Esophagus squamous epithelium (tissue), 5 donors: ENCODE measurements around the gene SLC9A8. TPM values are rescaled to one million over a fixed set of nuclear protein-coding genes. Genes with fewer than 3 reads are reported as not detected.

Experiments
- DNase-seq: peaks from one replicate; lab custom pipeline; 2025; lab: John Stamatoyannopoulos, UW
- H3K27ac ChIP-seq, 4 donors: fragments of 200-600 bp; sonication (generic); one replicate each; pipeline ENCODE4 v1.5.1; 2016 to 2019; ENCODE audit warnings: mild to moderate bottlenecking in 1 of 4
- H3K27me3 ChIP-seq, 4 donors: fragments of 200-600 bp; sonication (generic); 1 replicate in 3 of 4; 2 replicates in 1 of 4; pipeline versions ENCODE4 v1.5.1 to v1.6.0; 2017 to 2021; ENCODE audit warnings: antibody characterized with exemption in 1 of 4
- H3K36me3 ChIP-seq, 3 donors: fragments of 200-600 bp; sonication (generic); one replicate each; pipeline ENCODE4 v1.5.1; 2016 to 2019
- H3K4me1 ChIP-seq, 3 donors: fragments of 200-600 bp; sonication (generic); one replicate each; pipeline ENCODE4 v1.5.1; 2017 to 2019
- H3K4me3 ChIP-seq, 4 donors: fragments of 200-600 bp; sonication (generic); 1 replicate in 3 of 4; 2 replicates in 1 of 4; pipeline ENCODE4 v1.5.1; 2016 to 2019; ENCODE audit warnings: mild to moderate bottlenecking in 2 of 4, moderate library complexity in 1 of 4
- H3K9me3 ChIP-seq, 3 donors: fragments of 200-600 bp; sonication (generic); one replicate each; pipeline ENCODE4 v1.5.1; 2016 to 2019
- CTCF ChIP-seq, 6 experiments: fragments of 450-650 bp in 4 of 6; fragments of 200-600 bp in 2 of 6; sonication (generic) in 2 of 6; IDR thresholded peaks; one replicate each; pipeline ENCODE4 v1.5.1; 2016 to 2019; ENCODE audit warnings: antibody characterized with exemption in 6 of 6, mild to moderate bottlenecking in 4 of 6, moderate library complexity in 4 of 6
- POLR2A ChIP-seq, 4 donors: fragments of 450-650 bp; IDR thresholded peaks; one replicate each; pipeline ENCODE4 v1.6.1; 2017; ENCODE audit warnings: antibody characterized with exemption in 4 of 4, mild to moderate bottlenecking in 4 of 4, moderate library complexity in 3 of 4
- WGBS, 2 donors: methylation state at CpG; one replicate each; pipeline ENCODE4 v1.1.5; 2018; 5-methylcytosine and 5-hydroxymethylcytosine counted together
- intact Hi-C: fragments of 100-400 bp; cut with DNase I; formaldehyde crosslinking; loops from one replicate; pipeline ENCODE4 v1.15.0; 2022
- total RNA-seq, 4 donors: library from RNA; depleted of rRNA; stranded (reverse); fragments of >200 nt; gene quantifications; one replicate each; pipeline ENCODE4 v1.1.0, GENCODE V29; 2016
- donor health status: DM: yes; HTN: yes; CAD: no.

The SLC9A8 gene
- total RNA-seq, 4 donors from 2014 or later: 11.5 to 14.1 (median 11.9) TPM

- Histone ChIP-seq H3K4me1 (peaks cover 16 to 40% (median 18%) of the 10 kb centered on the region in 3 donors), H3K36me3 (peaks cover 4 to 87% (median 13%) of the 10 kb centered on the region in 3 donors), H3K4me3 (no peak overlapping the region), H3K9me3 (no peaks in the 10 kb centered on the region), H3K27ac (no peak overlapping the region), H3K27me3 (no peaks in the 10 kb centered on the region)
- no peak for DNase-seq
- intact Hi-C loops: no loop called here
- no peak for TF ChIP-seq CTCF (IDR thresholded peaks at IDR 0.05)
- 86 to 90% methylated on average over 8 of the region's 8 CpGs for WGBS, 2 donors
These were observed 40.0 kb downstream of the SLC9A8 start for GRCh38 chr20:49852522-49853080.

GRCh38 chr20:49853640-49854039, 41.0 kb downstream of the SLC9A8 start:
- Histone ChIP-seq H3K9me3 (no peaks in the 10 kb centered on the region), H3K27ac (peak overlapping the region in 1 of 4 donors; percentile 18), H3K4me1 (peaks cover 16 to 40% (median 18%) of the 10 kb centered on the region in 3 donors), H3K4me3 (no peak overlapping the region), H3K27me3 (no peaks in the 10 kb centered on the region), H3K36me3 (peaks cover 4 to 87% (median 13%) of the 10 kb centered on the region in 3 donors)
- 64 to 80% methylated on average over 1 to 4 of the region's 5 CpGs for WGBS, 2 donors
- TF ChIP-seq CTCF (IDR thresholded peaks at IDR 0.05): no peak
- intact Hi-C loops: no loop called here
- DNase-seq: no peak

GRCh38 chr20:49854190-49854875, 41.7 kb downstream of the SLC9A8 start:
- H3K9me3 ChIP-seq: no peaks in the 10 kb centered on the region
- no peak overlapping the region for H3K4me3 ChIP-seq
- no peak for DNase-seq
- intact Hi-C loops: no loop called here
- TF ChIP-seq CTCF (IDR thresholded peaks at IDR 0.05) (no peak), POLR2A (IDR thresholded peaks at IDR 0.05) (no peak)
- H3K36me3 ChIP-seq: peaks cover 0 to 87% (median 13%) of the 10 kb centered on the region in 3 donors
- 70 to 77% methylated on average over 10 of the region's 10 CpGs for WGBS, 2 donors
- no peaks in the 10 kb centered on the region for H3K27me3 ChIP-seq
- H3K4me1 ChIP-seq: peaks cover 16 to 45% (median 18%) of the 10 kb centered on the region in 3 donors
- H3K27ac ChIP-seq: peak overlapping the region in 1 of 4 donors; percentile 18

- H3K36me3 ChIP-seq: peaks cover 0 to 80% (median 8%) of the 10 kb centered on the region in 3 donors
- TF ChIP-seq POLR2A (IDR thresholded peaks at IDR 0.05): no peak
- TF ChIP-seq CTCF (IDR thresholded peaks at IDR 0.05): no peak
- no peaks in the 10 kb centered on the region for H3K9me3 ChIP-seq
- no peak overlapping the region for H3K4me3 ChIP-seq
- H3K27me3 ChIP-seq: no peaks in the 10 kb centered on the region
- H3K27ac ChIP-seq: no peak overlapping the region
- peaks cover 0 to 43% (median 0%) of the 10 kb centered on the region in 3 donors for H3K4me1 ChIP-seq
- intact Hi-C loops: no loop called here
- WGBS, 2 donors: 85 to 100% methylated on average over 3 of the region's 3 CpGs
- no peak for DNase-seq
These were observed 44.3 kb downstream of the SLC9A8 start for GRCh38 chr20:49856904-49857303.

GRCh38 chr20:49858076-49858585, 45.5 kb downstream of the SLC9A8 start:
- Histone ChIP-seq H3K9me3 (no peaks in the 10 kb centered on the region), H3K36me3 (peaks cover 0 to 81% (median 8%) of the 10 kb centered on the region in 3 donors), H3K27ac (no peak overlapping the region), H3K27me3 (no peaks in the 10 kb centered on the region), H3K4me1 (peaks cover 0 to 42% (median 0%) of the 10 kb centered on the region in 3 donors), H3K4me3 (no peak overlapping the region)
- DNase-seq: no peak
- intact Hi-C loops: no loop called here
- TF ChIP-seq CTCF (IDR thresholded peaks at IDR 0.05) (no peak), POLR2A (IDR thresholded peaks at IDR 0.05) (no peak)
- 83 to 96% methylated on average over 2 of the region's 2 CpGs for WGBS, 2 donors
